Transverse colon (tissue), 4 donors: ENCODE data around the gene CD59.

Experiments
- CTCF ChIP-seq, 5 experiments: fragments of 200-600 bp in 3 of 5; fragments of 450-650 bp in 2 of 5; sonication (generic) in 3 of 5; IDR thresholded peaks; 1 replicate in 2 of 5; 2 replicates in 3 of 5; pipeline ENCODE4 v1.5.1; 2016 to 2017; ENCODE audit warnings: antibody characterized with exemption in 5 of 5, inconsistent platforms in 3 of 5, mild to moderate bottlenecking in 2 of 5, moderate library complexity in 1 of 5
- EP300 ChIP-seq: sonication (generic); formaldehyde crosslinking; IDR thresholded peaks from one replicate; pipeline ENCODE4 v1.6.1; 2017; ENCODE audit warnings: antibody characterized with exemption, low read depth
- POLR2A ChIP-seq: fragments of 450-650 bp; IDR thresholded peaks from one replicate; pipeline ENCODE4 v1.6.1; 2016; ENCODE audit warnings: antibody characterized with exemption, mild to moderate bottlenecking, moderate library complexity
- POLR2AphosphoS5 ChIP-seq, 3 donors: sonication (generic); formaldehyde crosslinking; IDR thresholded peaks; one replicate each; pipeline ENCODE4 v1.6.1; 2016; ENCODE audit warnings: antibody characterized with exemption in 3 of 3

DNA sequence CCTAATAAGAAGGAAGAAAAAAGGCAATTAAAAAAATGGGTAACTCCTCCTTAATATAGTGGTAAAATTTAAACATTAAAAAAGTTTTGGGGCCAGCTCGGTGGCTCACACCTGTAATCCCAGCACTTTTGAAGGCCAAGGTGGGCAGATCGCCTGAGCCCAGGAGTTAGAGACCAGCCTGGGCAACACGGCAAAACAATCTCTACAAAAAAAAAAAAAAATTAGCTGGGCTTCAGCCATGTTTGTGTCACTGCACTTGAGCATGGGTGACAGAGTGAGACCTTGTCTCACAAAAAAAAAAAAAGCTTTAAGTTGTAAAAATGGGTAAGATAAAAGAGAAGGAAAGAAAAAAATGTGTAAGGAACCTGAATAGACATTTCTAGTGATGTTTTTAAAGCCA is 49.4 kb upstream of the CD59 start:
- TF ChIP-seq CTCF (IDR thresholded peaks at IDR 0.05) (no peak), POLR2A (no peak), EP300 (no peak), POLR2AphosphoS5 (IDR thresholded peaks at IDR 0.05) (no peak)
